Activated CD4-positive, CD25-positive, alpha-beta regulatory T cell treated with anti-CD3 and anti-CD28 coated beads, Interleukin-2, amount 50 U/mL, for 16 hours (primary cell): ENCODE results near the gene P2RY6.
A peak's percentile ranks its signal among the peaks of the same experiment; 100 is the strongest.

Experiments
- DNase-seq: peaks from one replicate; pipeline ENCODE4 v3.0.0-alpha.2; 2020; ENCODE audit warnings: low read depth, low spot score

The P2RY6 gene

DNA sequence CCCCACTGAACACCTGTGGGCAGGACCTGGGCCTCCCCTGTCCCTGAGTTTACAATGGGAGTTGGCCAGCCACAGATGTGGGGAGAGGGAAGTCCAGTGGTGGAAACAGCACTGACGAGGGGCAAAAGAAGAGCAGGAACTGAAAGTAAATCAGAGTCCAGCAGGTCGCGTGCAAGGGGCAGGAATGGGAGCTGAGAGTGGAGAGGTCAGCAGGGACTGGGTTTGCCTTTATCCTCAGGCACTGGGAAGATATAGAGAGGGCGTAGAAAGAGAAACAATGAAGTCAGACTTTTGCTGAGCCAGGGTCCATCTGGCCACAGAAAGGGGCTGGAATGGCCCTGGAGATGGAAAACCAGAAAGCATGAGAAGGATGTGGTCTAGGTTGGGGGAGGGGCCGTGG lies 8.5 kb downstream of the P2RY6 start:
- DNase-seq: no peak

DNA sequence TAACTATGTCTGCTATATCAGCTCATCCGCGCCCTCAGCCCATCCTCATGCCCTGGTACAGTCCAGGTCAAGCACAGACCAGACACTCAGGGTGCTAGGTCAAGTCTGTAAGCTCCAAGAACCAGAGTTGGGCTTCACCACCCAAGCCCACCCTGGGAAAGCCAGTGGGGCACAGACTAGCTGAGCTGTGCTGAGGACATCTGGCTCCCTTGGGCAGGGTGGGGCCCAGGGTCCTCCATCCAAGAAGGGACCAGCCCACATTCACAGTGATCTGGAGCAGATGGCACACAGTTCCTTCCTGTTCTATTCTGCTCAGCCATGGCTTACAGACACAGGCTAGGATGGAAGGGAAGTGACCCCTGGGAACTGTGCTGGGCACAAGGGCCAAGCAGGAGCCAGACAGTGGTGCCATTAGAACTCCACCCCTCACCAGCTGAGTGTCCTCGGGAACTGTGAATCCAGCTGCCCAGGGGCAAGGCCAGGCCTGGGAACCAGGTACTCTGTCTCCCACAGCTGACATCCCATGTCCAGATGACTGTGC lies 9.1 kb downstream of the P2RY6 start:
- no peak for DNase-seq

DNA sequence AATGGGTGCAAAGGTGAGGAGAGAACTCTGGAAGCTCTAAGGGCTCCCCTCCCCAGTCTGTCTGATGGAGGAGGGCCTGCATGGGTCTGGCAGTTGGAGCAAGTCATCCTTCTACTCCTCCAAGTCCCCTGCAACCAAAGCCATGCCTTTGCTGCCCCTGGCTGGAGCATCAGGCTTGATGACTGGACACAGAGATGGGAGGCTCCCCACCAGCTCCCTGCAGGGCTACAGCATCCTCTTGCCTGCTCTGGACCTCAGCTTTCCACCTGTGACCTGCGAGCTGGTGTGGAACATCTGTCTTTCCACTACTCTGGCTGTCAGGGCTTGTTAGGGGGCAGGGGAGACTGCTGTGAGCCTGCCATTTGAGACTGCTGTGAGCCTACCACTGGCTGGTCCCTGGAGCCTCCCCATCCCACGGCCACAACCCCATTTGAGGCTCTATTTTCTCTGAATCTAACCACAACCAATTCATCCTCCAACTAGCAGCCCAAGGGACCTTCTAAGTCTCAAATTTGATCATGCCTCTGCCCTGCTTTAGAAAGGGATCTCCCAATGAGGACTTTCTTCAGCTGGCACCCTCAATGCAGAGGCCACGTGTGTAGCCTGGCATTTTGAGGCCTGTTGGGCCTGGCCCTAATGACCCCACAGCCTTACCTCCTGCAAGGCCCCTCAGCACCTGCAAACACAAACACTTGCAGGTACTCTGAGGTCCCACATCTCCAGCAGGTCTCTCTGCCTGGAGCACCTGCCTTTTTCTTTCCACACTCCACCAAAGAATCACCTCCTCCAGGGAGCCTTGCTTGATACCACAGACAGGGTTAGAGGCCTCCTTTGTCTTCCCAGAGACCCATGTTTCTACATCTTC lies 9.9 kb downstream of the P2RY6 start:
- DNase-seq: no peak

DNA sequence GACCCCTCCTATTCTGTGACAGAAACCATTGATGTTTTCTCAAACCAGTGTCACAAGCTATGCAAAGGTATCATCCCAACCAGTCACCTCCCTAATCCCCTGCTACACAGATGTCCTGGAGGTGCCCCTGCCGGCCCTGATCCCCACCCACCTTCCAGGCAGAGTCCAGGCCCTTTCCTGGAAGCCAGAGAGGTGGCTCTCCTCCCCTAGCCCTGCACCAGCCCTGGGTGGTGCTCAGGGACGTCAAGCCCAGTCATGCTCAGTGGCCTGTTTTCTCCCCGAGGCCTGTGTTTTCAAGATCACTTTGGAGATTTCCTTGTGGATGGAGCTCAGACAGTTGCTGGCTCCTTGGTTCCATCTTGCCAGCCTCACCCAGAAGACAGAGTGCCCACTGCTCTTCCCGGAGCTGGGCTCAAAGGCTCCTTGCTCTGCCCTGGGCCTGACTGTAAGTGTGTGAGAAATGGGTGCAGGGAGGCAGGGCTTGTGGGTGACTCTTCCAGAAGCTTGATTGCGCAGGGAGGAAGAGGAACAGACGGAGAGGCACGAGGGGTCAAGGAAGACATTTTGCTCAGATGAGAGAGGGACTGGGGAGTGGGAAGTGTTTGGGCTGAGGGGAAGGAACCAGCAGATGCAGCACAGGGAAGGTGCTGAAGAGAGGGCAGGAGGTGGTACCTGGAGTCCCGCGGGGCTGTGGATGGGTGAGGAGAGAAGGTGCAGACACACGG lies 11.3 kb downstream of the P2RY6 start:
- DNase-seq: no peak

DNA sequence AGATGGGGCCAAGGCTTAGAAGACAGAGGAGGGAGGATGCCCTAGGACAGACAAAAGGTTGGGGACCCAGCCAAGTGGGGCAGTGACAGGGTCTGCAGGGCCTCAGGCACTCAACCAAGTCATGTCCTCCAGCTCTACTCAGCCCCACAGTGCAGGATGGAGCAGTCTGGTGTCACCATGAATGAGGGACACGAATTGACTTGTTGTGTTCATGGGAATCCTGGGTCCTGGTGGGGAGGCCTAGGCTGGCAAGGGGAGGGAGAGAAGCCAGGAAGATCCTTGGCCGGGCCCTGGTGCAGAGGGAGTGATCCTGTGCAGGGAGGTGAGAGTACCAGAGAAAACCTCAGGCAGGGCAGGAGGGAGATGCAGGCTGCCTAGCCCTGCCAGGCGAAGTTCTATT lies 12.0 kb downstream of the P2RY6 start:
- no peak for DNase-seq

DNA sequence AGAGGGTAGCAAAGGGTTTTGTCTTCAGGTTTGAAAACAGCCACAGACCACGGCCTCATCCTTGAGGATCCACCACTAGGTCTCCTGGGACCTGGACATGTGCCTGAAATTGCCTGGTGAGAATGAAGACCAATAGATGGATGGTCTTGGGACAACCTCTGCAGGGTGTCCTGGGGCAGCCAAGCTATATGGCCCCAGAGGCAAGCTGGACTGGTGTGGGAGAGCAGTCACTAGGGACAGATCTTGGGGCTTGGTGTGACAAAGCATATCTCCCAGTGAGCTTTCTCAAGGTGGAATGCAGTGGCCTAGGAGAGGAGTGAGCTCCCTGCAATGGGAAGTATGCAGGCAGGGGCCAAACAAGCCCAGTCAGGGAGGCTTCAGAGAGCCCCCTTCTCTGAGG lies 13.6 kb downstream of the P2RY6 start:
- DNase-seq: no peak

DNA sequence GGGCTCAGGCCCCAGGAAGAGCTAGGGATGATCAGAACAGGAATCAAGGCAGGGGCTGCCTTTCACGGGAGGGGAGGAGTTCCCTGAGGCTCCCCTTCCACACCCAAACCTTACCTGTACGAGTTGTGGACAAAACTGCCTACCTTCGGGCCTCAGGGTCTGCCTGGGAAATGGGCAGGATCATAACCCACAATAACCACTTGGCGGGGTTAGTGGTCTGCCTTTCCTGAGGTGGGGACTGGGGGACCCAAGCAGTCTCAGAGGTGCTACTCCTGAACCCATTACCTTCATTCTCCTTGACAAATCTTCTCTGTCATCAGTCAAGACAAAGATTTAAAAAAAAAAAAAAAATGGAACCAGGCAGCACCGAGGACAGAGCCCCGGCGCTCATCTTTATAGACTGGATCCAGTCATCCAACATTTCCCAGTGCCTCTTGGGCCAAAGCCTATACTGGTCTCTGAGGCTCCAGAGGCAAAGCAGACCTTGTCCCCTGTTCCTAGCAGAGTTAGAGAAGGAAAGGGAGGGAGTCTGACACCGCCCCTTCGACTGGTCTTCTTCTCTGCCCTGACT lies 14.2 kb downstream of the P2RY6 start:
- DNase-seq: no peak

DNA sequence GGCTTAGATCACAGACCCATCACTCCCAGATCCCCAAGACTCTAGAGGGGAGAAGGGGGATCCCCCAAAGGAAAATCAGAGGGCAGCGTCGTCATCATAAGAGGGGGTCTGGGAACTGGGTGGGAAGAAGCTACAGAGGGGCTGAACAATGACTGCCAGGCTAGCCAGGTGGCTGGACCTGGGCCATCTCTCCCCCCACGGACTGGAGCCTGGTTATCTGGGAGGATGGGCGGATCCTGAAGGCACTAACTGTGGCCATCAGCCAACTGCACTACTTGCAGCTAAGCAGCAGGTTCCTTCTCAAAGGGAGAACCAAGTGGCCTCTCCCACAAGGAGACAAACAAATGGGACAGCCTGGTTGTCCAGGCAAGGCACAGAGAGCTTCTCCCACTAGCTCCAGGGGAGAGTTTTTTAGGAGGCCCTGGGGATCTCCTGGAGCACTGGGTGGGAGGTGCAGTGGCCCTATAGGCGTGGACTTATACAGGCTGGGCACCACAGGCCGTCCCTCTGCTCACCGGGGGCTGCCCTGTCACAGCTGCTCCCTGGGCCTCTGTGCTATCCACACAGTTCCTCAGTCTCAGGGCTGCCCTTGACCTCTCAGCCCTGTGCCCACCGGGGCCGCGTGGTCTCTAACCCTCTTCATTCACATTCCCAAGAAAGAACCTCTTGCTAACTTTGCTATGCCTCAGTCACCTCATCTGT lies 15.4 kb downstream of the P2RY6 start:
- no peak for DNase-seq

DNA sequence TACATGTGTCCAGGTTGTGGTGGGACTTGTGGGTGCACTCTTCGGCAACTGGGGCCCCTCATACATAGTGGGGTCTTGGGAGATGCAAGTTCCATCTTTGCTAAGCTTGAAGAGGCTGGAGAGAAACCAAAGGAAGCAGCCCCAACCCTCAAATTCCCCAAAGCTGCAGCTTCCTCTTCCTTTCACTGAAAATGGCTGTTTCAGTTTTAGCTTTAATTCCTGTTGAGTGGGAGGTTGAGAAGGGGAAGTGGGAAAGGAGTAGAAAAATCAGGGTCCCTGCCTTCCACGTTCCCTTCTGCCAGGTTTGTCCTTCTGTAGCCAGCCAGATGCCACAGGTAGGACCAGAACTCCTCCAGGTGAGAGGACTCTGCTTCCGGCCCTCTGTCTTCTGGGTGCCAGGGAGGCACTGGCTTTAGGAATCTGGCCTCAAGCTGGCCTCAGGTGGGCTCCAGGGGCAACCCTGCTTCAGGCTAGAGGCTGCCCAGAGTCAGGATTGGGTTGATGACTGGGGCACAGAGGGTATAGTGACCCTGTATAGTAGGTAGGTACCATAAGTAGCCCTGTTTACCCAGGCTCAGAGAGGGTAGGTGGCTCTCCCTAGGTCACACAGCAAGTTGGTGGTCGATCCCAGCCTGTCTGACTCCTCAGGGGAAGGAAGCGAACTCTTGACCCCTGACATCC lies 16.2 kb downstream of the P2RY6 start:
- no peak for DNase-seq

DNA sequence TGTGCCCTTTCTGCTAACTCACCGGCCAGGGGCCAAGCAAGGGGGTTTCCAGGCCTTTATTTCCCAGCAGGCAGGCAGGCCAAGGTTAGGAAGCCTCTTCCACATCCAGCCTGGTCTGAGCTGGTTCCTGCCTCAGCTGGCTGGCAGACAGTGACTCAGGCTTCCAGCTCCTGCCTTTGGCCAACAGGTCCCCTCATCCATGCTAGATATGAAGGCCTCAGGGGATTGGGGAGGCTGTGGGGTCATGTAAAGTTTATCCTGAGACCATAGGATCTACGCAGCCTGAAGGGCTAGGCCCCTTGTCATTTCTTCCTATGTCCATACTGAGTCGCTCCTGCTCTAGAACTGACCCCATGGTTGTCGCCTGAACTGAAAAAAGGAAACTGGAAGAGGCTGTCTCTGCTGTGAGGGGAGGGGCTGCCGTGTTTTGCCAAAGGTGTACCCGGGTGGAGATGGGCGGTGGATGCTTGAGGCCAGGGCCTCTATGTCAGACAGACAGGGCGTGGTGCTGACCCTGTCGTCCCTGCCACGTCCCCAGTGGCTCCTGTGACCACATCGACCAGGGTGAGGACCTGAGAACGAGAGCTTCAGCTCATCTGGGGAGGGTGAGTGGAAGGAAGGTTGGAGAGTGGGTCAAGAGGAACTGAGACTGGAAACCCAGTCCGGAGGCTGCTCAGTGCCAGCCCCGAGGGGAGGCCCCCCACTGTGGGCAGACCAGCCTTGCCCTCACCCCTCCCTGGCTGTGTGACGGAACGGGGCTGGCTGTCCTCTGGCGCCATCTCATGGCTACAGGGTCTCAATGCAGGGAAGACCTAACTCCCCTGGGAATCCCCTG lies 17.0 kb downstream of the P2RY6 start:
- DNase-seq: no peak

DNA sequence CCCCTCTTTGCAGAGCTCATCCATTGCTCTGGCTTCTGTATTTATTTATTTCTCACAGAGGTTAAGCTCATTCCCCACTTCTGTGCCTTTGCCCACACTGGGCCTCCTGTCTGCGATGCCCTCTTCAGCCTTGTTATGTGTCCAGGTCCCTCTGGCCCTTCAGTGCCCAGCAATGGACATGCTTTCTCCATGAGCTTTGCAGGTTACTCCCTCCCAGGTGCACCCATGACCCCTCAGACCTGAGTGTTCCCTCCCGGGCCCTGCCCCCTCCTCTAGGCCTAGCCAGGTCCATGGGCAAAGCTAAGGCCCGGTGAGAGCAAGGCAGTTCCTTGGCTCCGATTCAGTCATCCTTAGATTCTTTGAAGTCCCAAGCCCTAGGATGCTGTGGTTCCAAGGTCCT lies 18.4 kb downstream of the P2RY6 start:
- DNase-seq: no peak

DNA sequence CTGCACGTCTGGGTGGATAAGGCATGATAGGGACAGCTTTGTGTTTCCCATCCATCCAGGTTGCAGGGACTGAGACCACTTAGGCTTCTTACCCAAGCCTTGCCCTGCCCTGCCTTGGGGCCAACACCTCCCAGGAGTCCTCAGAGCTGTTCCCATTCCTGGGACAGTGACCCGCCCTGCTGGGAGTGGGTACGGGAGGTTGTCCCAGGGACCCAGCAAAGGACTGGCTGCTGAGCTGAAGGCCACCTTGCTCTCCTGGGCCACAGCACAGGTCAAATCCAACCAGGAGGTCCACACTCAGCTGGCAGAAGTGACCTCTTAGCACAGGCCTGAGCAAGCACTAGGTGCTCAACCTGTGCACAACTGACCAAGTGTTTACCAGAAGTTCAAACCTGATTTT lies 19.1 kb downstream of the P2RY6 start:
- no peak for DNase-seq

DNA sequence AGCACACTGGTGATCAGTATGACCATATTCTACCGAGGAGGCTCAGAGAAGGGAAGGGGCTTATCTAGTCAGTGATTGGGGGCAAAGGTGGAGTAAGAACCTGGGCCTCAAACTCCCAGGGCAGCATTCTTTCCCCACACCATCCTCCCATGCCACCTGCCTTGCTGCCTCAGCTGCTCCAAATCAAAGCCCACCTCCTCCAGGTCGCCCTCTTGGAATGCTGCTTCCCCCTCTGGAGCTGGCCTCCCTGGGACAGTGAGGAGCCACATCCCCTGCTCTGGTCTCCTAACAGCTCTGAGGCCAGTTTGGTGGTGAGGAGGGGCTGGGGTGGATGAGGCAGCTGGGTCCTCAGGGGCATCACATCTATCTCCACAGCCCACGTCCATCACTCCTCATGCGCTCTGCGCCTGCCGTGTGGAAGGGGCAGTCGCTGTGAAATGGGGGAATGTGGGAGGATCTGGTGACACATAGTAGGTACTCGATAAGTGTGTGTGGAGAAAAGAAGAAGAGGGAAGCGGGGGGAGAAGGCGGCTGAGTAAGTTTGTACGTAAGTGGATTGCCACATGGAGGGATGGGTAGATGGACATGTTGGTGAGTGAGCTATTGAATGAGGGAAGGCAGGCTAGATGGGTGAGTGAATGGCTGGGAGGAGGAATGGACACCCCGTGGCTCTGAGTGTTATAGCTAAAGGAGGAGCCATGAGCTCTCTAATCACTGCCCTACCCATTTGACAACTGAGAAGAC lies 19.8 kb downstream of the P2RY6 start:
- no peak for DNase-seq

DNA sequence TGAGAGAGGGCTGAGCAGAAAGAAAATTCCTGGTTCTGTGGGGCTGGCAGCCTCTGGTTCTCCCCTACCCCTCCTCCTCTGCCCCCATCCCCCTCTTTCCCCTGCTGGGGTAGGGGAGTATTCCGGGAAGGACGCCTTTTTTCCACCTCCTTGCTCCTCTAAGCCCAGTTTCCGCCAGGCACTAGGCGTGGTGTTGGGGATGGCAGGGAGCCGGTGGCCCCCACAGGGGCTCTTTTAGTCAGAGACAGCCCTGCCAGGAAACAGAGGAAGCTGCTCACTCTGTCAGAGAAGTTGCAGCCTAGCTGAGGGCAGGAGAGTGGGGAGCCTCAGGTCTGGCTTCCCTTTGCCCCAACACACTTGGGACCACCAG lies 20.4 kb downstream of the P2RY6 start:
- DNase-seq: no peak

DNA sequence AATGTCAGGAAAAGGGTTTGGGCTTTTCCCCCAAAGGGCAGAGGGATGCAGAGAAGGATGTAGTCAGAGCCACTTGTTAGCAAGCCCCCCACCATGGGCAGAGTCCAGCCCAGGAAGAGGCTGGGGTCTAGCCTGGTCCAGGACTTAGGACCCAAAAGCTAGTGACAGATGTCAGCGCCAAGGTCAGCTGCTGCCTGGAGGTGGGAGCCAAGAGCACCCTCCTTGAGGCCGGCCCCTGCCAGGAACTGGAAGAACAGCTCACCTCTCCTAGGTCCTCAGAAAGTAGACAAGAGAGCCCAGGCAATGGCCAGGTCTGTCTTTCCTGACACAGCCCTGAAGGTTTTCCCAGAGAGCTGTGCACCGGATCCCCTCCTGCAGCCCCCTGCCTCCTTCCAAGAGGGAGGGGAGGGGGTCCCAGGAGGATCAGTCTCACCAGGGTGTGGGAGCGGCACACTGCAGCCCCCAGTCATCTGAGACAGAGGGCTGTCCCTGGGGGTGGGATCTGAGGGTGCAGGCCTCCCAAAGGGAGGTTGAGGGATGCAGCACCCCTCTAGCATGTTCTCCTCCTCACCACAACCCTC lies 21.3 kb downstream of the P2RY6 start:
- no peak for DNase-seq

DNA sequence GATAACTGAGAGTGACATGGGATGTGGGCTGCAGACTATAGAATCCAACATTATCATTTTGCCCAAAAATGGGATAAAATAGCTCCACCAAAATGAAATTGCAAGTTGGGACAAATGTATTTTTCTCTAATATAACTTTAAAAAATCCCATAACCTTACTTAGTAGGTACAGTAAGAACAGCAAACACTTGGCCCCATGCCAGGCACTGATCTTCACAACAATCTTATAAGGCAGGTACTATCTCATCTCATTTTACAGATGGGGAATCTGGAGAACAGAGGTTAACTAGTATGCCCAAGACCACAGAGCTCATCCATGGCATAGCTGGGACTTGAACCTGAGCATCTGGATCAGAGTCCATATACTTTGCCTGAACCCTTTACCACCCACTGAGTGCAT lies 22.5 kb downstream of the P2RY6 start:
- DNase-seq: no peak

DNA sequence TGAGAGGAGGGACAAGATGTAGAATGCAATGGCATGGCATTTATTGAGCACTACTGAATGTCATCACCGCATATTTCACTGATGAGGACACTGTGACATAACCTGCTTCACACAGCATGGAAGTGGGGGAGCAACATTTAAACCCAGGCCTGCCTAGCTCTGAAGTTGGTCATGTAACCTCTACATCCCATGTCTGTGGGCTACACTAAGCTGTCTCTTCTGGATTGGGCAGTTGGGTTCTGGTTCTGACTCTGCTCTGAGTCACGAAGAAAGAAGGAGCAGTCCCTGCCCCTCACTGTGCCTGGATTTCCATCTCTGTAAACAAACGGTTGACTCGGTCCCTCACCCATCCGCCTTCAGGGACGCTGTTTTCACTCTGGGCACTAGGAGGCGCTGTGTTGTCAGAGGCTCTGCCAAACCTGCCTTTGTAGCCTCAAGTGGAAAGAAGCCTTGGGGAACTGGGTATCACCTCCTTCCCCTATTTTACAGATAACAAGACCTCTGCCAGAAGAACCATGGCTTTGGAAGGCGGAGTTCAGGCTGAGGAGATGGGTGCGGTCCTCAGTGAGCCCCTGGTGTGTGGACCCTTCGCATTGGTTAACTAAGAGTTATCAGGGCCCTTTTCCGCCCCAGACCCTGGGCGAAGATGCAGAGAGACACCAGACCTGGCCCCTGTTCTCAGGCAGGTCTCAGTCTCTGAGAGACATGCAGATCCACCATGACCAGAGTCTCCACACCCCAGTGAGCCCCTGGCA lies 23.3 kb downstream of the P2RY6 start:
- peak; percentile 47 for DNase-seq

DNA sequence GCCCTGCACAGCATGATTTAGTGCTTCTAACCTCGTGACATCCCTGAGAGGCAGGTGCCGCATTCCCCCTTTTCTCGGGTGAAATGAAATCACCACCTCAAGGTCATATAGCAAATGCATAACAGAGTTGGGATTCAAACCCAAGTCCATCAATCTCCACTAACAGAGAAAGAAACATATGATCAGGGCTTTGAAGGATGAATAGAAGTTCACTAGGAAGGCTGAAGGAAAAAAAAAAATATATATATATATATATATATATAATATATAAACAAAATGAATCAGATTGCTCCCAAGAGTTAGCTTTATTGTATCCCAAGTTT lies 23.8 kb downstream of the P2RY6 start:
- no peak for DNase-seq
